Calu3 (cell line): ENCODE results near the gene GFPT2. TPM values are rescaled to one million over a fixed set of nuclear protein-coding genes. Genes with fewer than 3 reads are reported as not detected.

Experiments
- BruUV-seq: library from RNA; stranded (reverse); fragments of 400-500 nt; replicated peaks from 2 replicates; lab custom pipeline; 2021; lab: Mats Ljungman, UMichigan
- CTCF ChIA-PET: fragments of 300-600 bp; sonication (Branson Sonifier 250); formaldehyde crosslinking; loops from one replicate; lab custom pipeline; 2022; ENCODE audit warnings: antibody characterized with exemption; lab: Charles Lee
- DNase-seq: peaks from one replicate; pipeline ENCODE4 v3.0.0; 2022
- H3K27ac Mint-ChIP-seq: one replicate; pipeline ENCODE4 v1.8.0; 2022; ENCODE audit warnings: mixed read lengths; ENCODE audit not compliant: unreplicated experiment
- H3K27me3 Mint-ChIP-seq: one replicate; pipeline ENCODE4 v1.8.0; 2022; ENCODE audit warnings: mixed read lengths; ENCODE audit not compliant: unreplicated experiment
- H3K36me3 Mint-ChIP-seq: one replicate; pipeline ENCODE4 v1.8.0; 2022; ENCODE audit warnings: mild to moderate bottlenecking, moderate library complexity, mixed read lengths; ENCODE audit not compliant: insufficient read depth, unreplicated experiment
- H3K4me1 Mint-ChIP-seq: one replicate; pipeline ENCODE4 v1.8.0; 2022; ENCODE audit warnings: mild to moderate bottlenecking, low read depth, mixed read lengths; ENCODE audit not compliant: unreplicated experiment
- H3K4me3 Mint-ChIP-seq: one replicate; pipeline ENCODE4 v1.8.0; 2022; ENCODE audit warnings: mild to moderate bottlenecking, low read depth, moderate library complexity, mixed read lengths; ENCODE audit not compliant: unreplicated experiment
- H3K9me3 Mint-ChIP-seq: one replicate; pipeline ENCODE4 v1.8.0; 2022; ENCODE audit warnings: low read depth, mixed read lengths; ENCODE audit not compliant: unreplicated experiment
- intact Hi-C: fragments of 100-400 bp; cut with micrococcal nuclease; formaldehyde crosslinking; loops from one replicate; pipeline ENCODE4 v1.10.0; 2022; ENCODE audit not compliant: unreplicated experiment
- total RNA-seq: library from RNA; stranded (reverse); gene quantifications from 2 replicates; pipeline ENCODE4 v1.2.3, GENCODE V29; 2022
- TF ChIP-seq, protein P1 (sequence below): fragments of 200-600 bp; IDR thresholded peaks from one replicate; pipeline ENCODE4 v1.8.0; 2022; ENCODE audit warnings: antibody characterized with exemption; ENCODE audit not compliant: unreplicated experiment

GFPT2 gene
- total RNA-seq, 1 experiment from 2014 or later = not detected

DNA sequence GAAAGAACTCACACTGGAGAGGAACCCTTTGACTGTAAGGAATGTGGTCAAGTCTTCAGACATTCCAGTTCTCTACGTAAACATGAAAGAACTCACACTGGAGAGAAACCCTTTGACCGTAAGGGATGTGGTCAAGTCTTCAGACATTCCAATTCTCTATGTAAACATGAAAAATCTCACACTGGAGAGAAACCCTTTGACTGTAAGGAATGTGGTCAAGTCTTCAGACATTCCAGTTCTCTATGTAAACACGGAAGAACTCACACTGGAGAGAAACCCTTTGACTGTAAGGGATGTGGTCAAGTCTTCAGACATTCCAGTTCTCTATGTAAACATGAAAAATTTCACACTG, 93.9 kb downstream of the GFPT2 start:
- CTCF ChIA-PET = no interaction called here
- H3K27me3 Mint-ChIP-seq = no peaks in the 10 kb centered on the region
- no TSS peak for BruUV-seq
- no peak overlapping the region for H3K4me3 Mint-ChIP-seq
- TF ChIP-seq, protein P1, sequence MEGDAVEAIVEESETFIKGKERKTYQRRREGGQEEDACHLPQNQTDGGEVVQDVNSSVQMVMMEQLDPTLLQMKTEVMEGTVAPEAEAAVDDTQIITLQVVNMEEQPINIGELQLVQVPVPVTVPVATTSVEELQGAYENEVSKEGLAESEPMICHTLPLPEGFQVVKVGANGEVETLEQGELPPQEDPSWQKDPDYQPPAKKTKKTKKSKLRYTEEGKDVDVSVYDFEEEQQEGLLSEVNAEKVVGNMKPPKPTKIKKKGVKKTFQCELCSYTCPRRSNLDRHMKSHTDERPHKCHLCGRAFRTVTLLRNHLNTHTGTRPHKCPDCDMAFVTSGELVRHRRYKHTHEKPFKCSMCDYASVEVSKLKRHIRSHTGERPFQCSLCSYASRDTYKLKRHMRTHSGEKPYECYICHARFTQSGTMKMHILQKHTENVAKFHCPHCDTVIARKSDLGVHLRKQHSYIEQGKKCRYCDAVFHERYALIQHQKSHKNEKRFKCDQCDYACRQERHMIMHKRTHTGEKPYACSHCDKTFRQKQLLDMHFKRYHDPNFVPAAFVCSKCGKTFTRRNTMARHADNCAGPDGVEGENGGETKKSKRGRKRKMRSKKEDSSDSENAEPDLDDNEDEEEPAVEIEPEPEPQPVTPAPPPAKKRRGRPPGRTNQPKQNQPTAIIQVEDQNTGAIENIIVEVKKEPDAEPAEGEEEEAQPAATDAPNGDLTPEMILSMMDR = no peak
- DNase-seq = no peak
- H3K27ac Mint-ChIP-seq = no peak overlapping the region
- H3K9me3 Mint-ChIP-seq = peaks cover 26% of the 10 kb centered on the region
- no peaks in the 10 kb centered on the region for H3K4me1 Mint-ChIP-seq
- intact Hi-C loops = no loop called here
- peaks cover 35% of the 10 kb centered on the region for H3K36me3 Mint-ChIP-seq

DNA sequence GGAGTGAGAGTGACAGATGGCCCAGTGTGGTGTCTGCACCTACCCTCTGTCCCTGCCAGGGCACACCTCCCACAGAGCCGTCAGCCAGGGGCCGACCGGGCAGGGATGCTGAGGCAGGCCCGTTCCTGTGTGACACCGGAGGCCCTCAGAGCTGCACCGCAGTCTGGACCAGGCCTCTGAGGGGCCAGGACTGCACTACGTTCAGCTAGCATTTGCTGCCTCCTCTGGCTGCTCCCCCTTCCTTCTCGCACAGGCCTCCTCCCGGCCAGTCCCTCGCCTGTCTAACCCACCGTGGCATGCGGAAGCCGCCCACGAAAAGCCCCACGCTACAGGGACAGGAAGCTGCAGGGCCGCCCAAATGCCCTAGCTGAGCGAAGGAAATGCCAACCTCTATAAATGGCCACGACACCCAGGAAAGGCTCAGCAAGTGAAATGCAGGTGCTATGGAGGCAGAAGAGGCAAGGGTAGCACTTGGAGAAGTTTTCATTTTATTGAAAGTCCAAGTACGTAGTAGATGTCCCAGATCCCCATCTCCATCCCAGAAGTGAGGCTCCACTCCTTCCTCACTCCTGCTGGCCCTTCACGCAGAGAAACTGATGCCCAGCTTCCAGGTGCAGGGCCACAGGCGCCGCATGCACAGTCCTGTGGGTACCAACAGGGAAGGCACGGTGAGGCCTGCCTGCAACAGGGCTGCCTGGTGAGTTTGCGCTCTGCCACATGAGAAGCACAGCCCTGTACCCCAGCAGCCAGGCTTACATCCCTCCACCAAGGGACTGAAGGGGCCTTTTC, 99.9 kb downstream of the GFPT2 start:
- BruUV-seq = no TSS peak
- intact Hi-C loops = no loop called here
- H3K27me3 Mint-ChIP-seq = no peaks in the 10 kb centered on the region
- H3K4me1 Mint-ChIP-seq = no peaks in the 10 kb centered on the region
- TF ChIP-seq, protein P1 = no peak
- H3K36me3 Mint-ChIP-seq = peaks cover 40% of the 10 kb centered on the region
- H3K4me3 Mint-ChIP-seq = no peak overlapping the region
- no peak for DNase-seq
- peaks cover 33% of the 10 kb centered on the region for H3K9me3 Mint-ChIP-seq
- CTCF ChIA-PET = no interaction called here
- no peak overlapping the region for H3K27ac Mint-ChIP-seq

DNA sequence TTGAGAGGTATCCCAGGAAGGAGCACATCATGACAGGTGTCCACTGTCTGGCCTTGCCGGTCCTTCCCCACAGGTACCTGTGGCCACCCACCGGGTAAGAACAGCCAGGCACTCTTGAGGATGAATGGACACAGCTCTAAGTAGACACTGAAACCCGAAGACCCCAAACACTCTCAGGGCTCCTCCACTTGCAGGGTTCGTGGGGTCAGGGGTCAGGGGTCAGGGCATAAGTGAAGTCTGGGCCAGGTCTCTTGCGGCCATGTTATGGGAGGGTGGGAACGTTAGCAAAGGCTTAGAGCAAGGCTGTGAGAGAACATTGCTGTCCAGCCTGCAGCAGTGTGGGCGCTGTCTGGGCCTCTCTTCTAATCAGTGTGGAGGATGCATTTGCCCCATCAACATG, 101.2 kb downstream of the GFPT2 start:
- DNase-seq = no peak
- CTCF ChIA-PET = no interaction called here
- TF ChIP-seq, protein P1 = no peak
- Mint-ChIP-seq H3K4me3 (no peak overlapping the region), H3K27ac (no peak overlapping the region), H3K36me3 (peaks cover 42% of the 10 kb centered on the region), H3K27me3 (no peaks in the 10 kb centered on the region), H3K4me1 (no peaks in the 10 kb centered on the region), H3K9me3 (peaks cover 29% of the 10 kb centered on the region)
- BruUV-seq = no TSS peak
- intact Hi-C loops = no loop called here

DNA sequence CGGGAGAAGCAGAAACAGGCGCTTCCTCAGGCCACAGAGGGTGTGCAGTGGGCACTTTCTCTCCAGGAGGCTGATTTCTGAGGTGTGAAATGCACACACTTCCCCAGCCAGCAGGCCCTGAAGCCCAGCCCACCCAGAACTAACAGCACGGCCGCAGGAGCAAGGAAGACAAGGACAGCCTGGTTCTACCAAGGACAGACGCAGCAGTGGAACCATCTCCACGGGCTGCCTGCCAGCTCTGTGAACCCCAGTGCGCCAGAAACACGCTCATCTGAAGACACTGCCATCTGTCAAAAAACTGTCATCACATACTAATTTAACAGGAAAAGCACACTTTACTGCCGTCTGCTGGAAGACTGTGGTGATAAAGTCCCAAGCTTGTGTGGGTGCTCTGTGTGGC, 102.0 kb downstream of the GFPT2 start:
- BruUV-seq = no TSS peak
- CTCF ChIA-PET = no interaction called here
- intact Hi-C loops = no loop called here
- Mint-ChIP-seq H3K36me3 (peaks cover 41% of the 10 kb centered on the region), H3K9me3 (peaks cover 33% of the 10 kb centered on the region), H3K27me3 (no peaks in the 10 kb centered on the region), H3K27ac (no peak overlapping the region), H3K4me3 (no peak overlapping the region), H3K4me1 (no peaks in the 10 kb centered on the region)
- DNase-seq = no peak
- TF ChIP-seq, protein P1 = no peak

Other genes starting within 250 kb of the GFPT2 start
- gene RASGEF1C, start 144.1 kb downstream of the GFPT2 start, total RNA-seq = not detected in 2 replicates
- gene MAPK9, start 61.3 kb downstream of the GFPT2 start, total RNA-seq = 63.3 and 65.4 TPM in 2 replicates
- gene CNOT6, start 141.0 kb upstream of the GFPT2 start, total RNA-seq = 51.5 and 57.1 TPM in 2 replicates
- gene SCGB3A1, start 238.2 kb upstream of the GFPT2 start, total RNA-seq = not detected in 2 replicates